IgD-negative memory B cell (primary cell): ENCODE measurements around the gene COL16A1. TPM values are rescaled to one million over a fixed set of nuclear protein-coding genes. Genes with fewer than 3 reads are reported as not detected.

Experiments
- polyA plus RNA-seq: library from polyadenylated mRNA; unstranded; fragments of 300-500 nt; fragmentation: Illumina TruSeq; gene quantifications from one replicate; pipeline ENCODE4 v1.2.3, GENCODE V29; 2021

The COL16A1 gene
- polyA plus RNA-seq, 1 donor from 2014 or later, result not detected

Other genes with a start within 250 kb of the COL16A1 start
- not detected for gene TINAGL1, start 127.5 kb downstream of the COL16A1 start, polyA plus RNA-seq
- not detected for gene HCRTR1, start 86.3 kb downstream of the COL16A1 start, polyA plus RNA-seq
- 79.2 TPM for gene PEF1, start 59.1 kb downstream of the COL16A1 start, polyA plus RNA-seq
- 0.97 TPM for gene ADGRB2, start 60.3 kb upstream of the COL16A1 start, polyA plus RNA-seq
- gene SPOCD1, start 112.0 kb upstream of the COL16A1 start, polyA plus RNA-seq, result not detected
- gene PTP4A2, start 234.4 kb upstream of the COL16A1 start, polyA plus RNA-seq, result 216 TPM